IMR-90 (cell line): ENCODE measurements around the gene HPS4. TPM values are rescaled to one million over a fixed set of nuclear protein-coding genes. Genes with fewer than 3 reads are reported as not detected.

ENCODE experiments used
- ATAC-seq: fragments of 200-7000 bp; cut with Tn5 transposase; 2 replicates; pipeline ENCODE4 v1.9.1; 2020; ENCODE audit warnings: low read depth, mild to moderate bottlenecking, moderate library complexity
- BruUV-seq: library from RNA; stranded (reverse); fragments of 400-500 nt; replicated peaks from 2 replicates; lab custom pipeline; 2021; lab: Mats Ljungman, UMichigan
- CTCF ChIA-PET: fragments of 300-600 bp; formaldehyde crosslinking; extraction: SDS; loops from one replicate; lab custom pipeline; 2021; ENCODE audit warnings: antibody characterized with exemption; lab: Yijun Ruan, JAX
- POLR2A ChIA-PET: fragments of 300-600 bp; sonication (Branson Sonifier 250); formaldehyde crosslinking; loops from one replicate; lab custom pipeline; 2022; ENCODE audit warnings: antibody characterized with exemption; ENCODE audit not compliant: unreplicated experiment; lab: Charles Lee
- DNase-seq: peaks from one replicate; pipeline ENCODE4 v3.0.0; 2013
- H2AFZ ChIP-seq: replicated peaks from 2 replicates; pipeline ENCODE3; 2013; ENCODE audit warnings: low read length, mild to moderate bottlenecking; ENCODE audit not compliant: poor library complexity
- H2AK5ac ChIP-seq: 2 replicates; pipeline ENCODE4 v1.6.1; 2013; ENCODE audit warnings: low read depth, low read length, inconsistent platforms
- H2AK9ac ChIP-seq: replicated peaks from 2 replicates; pipeline ENCODE3; 2013; ENCODE audit warnings: mild to moderate bottlenecking, low read depth, low read length, moderate library complexity; ENCODE audit not compliant: poor library complexity
- H2BK120ac ChIP-seq: 2 replicates; pipeline ENCODE4 v1.6.1; 2013; ENCODE audit warnings: low read depth, low read length, inconsistent platforms
- H2BK15ac ChIP-seq: 3 replicates; pipeline ENCODE4 v1.6.1; 2013; ENCODE audit warnings: low read depth, low read length, inconsistent platforms
- H2BK20ac ChIP-seq: 2 replicates; pipeline ENCODE4 v1.6.1; 2013; ENCODE audit warnings: low read depth, mild to moderate bottlenecking, inconsistent platforms, low read length, moderate library complexity
- H2BK5ac ChIP-seq: 2 replicates; pipeline ENCODE4 v1.6.1; 2013; ENCODE audit warnings: mild to moderate bottlenecking, low read depth, low read length, inconsistent platforms; ENCODE audit not compliant: poor library complexity, severe bottlenecking
- H3K14ac ChIP-seq: replicated peaks from 2 replicates; pipeline ENCODE4 v1.6.1; 2013; ENCODE audit warnings: low read depth, low read length, inconsistent platforms
- H3K18ac ChIP-seq: 2 replicates; pipeline ENCODE4 v1.6.1; 2013; ENCODE audit warnings: low read depth, low read length, control low read depth
- H3K23ac ChIP-seq: 2 replicates; pipeline ENCODE4 v1.6.1; 2013; ENCODE audit warnings: low read depth, low read length, inconsistent platforms
- H3K27ac ChIP-seq: 2 replicates; pipeline ENCODE4 v1.5.1; 2013; ENCODE audit warnings: mild to moderate bottlenecking, control low read depth, low read length; ENCODE audit not compliant: insufficient read depth
- H3K27me3 ChIP-seq: 2 replicates; pipeline ENCODE4 v1.6.1; 2013; ENCODE audit warnings: low read length; ENCODE audit not compliant: control insufficient read depth, insufficient read depth
- H3K36me3 ChIP-seq: 2 replicates; pipeline ENCODE4 v1.6.1; 2013; ENCODE audit warnings: low read length, mixed read lengths; ENCODE audit not compliant: control insufficient read depth, insufficient read depth
- H3K4ac ChIP-seq: 2 replicates; pipeline ENCODE4 v1.6.1; 2013; ENCODE audit warnings: low read depth, low read length, inconsistent platforms
- H3K4me1 ChIP-seq: 2 replicates; pipeline ENCODE4 v1.6.1; 2013; ENCODE audit warnings: low read length, mixed read lengths; ENCODE audit not compliant: control insufficient read depth, insufficient read depth
- H3K4me2 ChIP-seq: 2 replicates; pipeline ENCODE4 v1.6.1; 2013; ENCODE audit warnings: low read depth, mild to moderate bottlenecking, control low read depth, low read length, moderate library complexity
- H3K4me3 ChIP-seq: 2 replicates; pipeline ENCODE4 v1.5.1; 2013; ENCODE audit warnings: low read depth, mild to moderate bottlenecking, control low read depth, low read length, moderate library complexity; ENCODE audit not compliant: insufficient read depth
- H3K56ac ChIP-seq: 2 replicates; pipeline ENCODE4 v1.6.1; 2013; ENCODE audit warnings: low read length, inconsistent platforms; ENCODE audit not compliant: insufficient read depth; ENCODE audit errors: extremely low read depth
- H3K79me1 ChIP-seq, 2 experiments: 2 replicates each; pipeline ENCODE4 v1.6.1; 2013; ENCODE audit warnings: low read length in 2 of 2, inconsistent platforms in 1 of 2, low read depth in 1 of 2
- H3K9ac ChIP-seq: 2 replicates; pipeline ENCODE4 v1.6.1; 2013; ENCODE audit warnings: low read depth, low read length, control low read depth
- H3K9me1 ChIP-seq: 2 replicates; pipeline ENCODE4 v1.6.1; 2013; ENCODE audit warnings: low read length, inconsistent platforms; ENCODE audit not compliant: insufficient read depth
- H3K9me3 ChIP-seq: 2 replicates; pipeline ENCODE4 v1.6.1; 2013; ENCODE audit warnings: low read length; ENCODE audit not compliant: control insufficient read depth, insufficient read depth
- H4K20me1 ChIP-seq: 2 replicates; pipeline ENCODE4 v1.6.1; 2013; ENCODE audit warnings: low read length, inconsistent platforms; ENCODE audit not compliant: insufficient read depth
- H4K5ac ChIP-seq: 2 replicates; pipeline ENCODE4 v1.6.1; 2013; ENCODE audit warnings: mild to moderate bottlenecking, low read depth, low read length, control low read depth
- H4K8ac ChIP-seq, 2 experiments: 2 replicates each; pipeline ENCODE4 v1.6.1; 2013; ENCODE audit warnings: low read depth in 2 of 2, low read length in 2 of 2, control low read depth in 1 of 2, inconsistent platforms in 1 of 2
- H4K91ac ChIP-seq: 2 replicates; pipeline ENCODE4 v1.6.1; 2013; ENCODE audit warnings: low read depth, low read length, inconsistent platforms; ENCODE audit not compliant: insufficient read depth
- BHLHE40 ChIP-seq: fragments of 150-350 bp; IDR thresholded peaks from 2 replicates; pipeline ENCODE4 v1.6.1; 2016; ENCODE audit warnings: mild to moderate bottlenecking, low read depth, low read length
- CEBPB ChIP-seq: IDR thresholded peaks from 2 replicates; pipeline ENCODE4 v1.6.1; 2012; ENCODE audit warnings: low read depth, low read length, improper control_type of control experiment
- FOS ChIP-seq: fragments of 150-350 bp; IDR thresholded peaks from 2 replicates; pipeline ENCODE4 v1.6.1; 2016; ENCODE audit warnings: low read depth, low read length
- MAFK ChIP-seq: IDR thresholded peaks from 2 replicates; pipeline ENCODE4 v1.6.1; 2012; ENCODE audit warnings: low read depth, low read length, improper control_type of control experiment
- MAZ ChIP-seq: IDR thresholded peaks from 2 replicates; pipeline ENCODE4 v1.6.1; 2012; ENCODE audit warnings: low read depth, mild to moderate bottlenecking, low read length, improper control_type of control experiment, moderate library complexity, borderline replicate concordance
- MXI1 ChIP-seq: IDR thresholded peaks from 2 replicates; pipeline ENCODE4 v1.6.1; 2012; ENCODE audit warnings: low read depth, mild to moderate bottlenecking, low read length, moderate library complexity, borderline replicate concordance
- NFE2L2 ChIP-seq: fragments of 150-350 bp; IDR thresholded peaks from 2 replicates; pipeline ENCODE4 v1.6.1; 2016; ENCODE audit warnings: low read depth, mild to moderate bottlenecking, low read length
- POLR2A ChIP-seq: IDR thresholded peaks from 2 replicates; pipeline ENCODE4 v1.6.1; 2012; ENCODE audit warnings: mild to moderate bottlenecking, low read depth, low read length
- RAD21 ChIP-seq: IDR thresholded peaks from 2 replicates; pipeline ENCODE4 v1.6.1; 2012; ENCODE audit warnings: low read length, improper control_type of control experiment
- RCOR1 ChIP-seq: IDR thresholded peaks from 2 replicates; pipeline ENCODE4 v1.6.1; 2012; ENCODE audit warnings: mild to moderate bottlenecking, low read length, improper control_type of control experiment; ENCODE audit not compliant: insufficient replicate concordance
- SMC3 ChIP-seq: fragments of 150-350 bp; IDR thresholded peaks from 2 replicates; pipeline ENCODE4 v1.6.1; 2016; ENCODE audit warnings: low read depth, mild to moderate bottlenecking, antibody characterized with exemption, low read length, moderate library complexity
- WGBS, 2 experiments: methylation state at CpG; one replicate each; pipeline versions ENCODE4 v1.1.5 to v1.1.7; 2013; ENCODE audit warnings: missing lambda C conversion rate in 2 of 2; ENCODE audit not compliant: insufficient read length in 1 of 2; ENCODE audit errors: extremely low coverage in 2 of 2; 5-methylcytosine and 5-hydroxymethylcytosine counted together
- dilution Hi-C: fragments of 300-500 bp; cut with HindIII; formaldehyde crosslinking; loops from one replicate; pipeline ENCODE4 v1.14.3; 2018; ENCODE audit warnings: low sequenced_read_pairs; ENCODE audit not compliant: unreplicated experiment
- in situ Hi-C: fragments of 300-500 bp; cut with MboI; formaldehyde crosslinking; loops from 3 replicates; pipeline ENCODE4 v1.14.3; 2019; ENCODE audit warnings: low sequenced_read_pairs, inconsistent platforms, mixed read lengths
- intact Hi-C: fragments of 100-400 bp; cut with micrococcal nuclease; formaldehyde crosslinking; loops from 2 replicates; pipeline ENCODE4 v1.10.0; 2022
- polyA plus RNA-seq, 3 experiments: library from polyadenylated mRNA; depleted of rRNA; stranded (reverse); fragments of >200 nt; gene quantifications; 2 replicates each; pipeline ENCODE4 v1.2.3, GENCODE V29; 2012; ENCODE audit warnings: low replicate concordance in 1 of 3
- total RNA-seq: library from RNA; depleted of rRNA; stranded (reverse); fragments of >200 nt; gene quantifications from 2 replicates; pipeline ENCODE4 v1.2.3, GENCODE V29; 2012
- TF ChIP-seq, protein P1 (sequence below): conservative IDR thresholded peaks from 2 replicates; pipeline ENCODE4 v1.5.1; 2012; ENCODE audit warnings: mild to moderate bottlenecking, low read depth, low read length, improper control_type of control experiment

Gene HPS4
- total and polyA plus RNA-seq, 2 of the 4 experiments (the other 2 are of a cell fraction), result 15.8 to 19.0 TPM

GRCh38 chr22:26450453-26451185 lies 33.0 kb downstream of the HPS4 start (continued):
- TF ChIP-seq BHLHE40 (no peak), NFE2L2 (no peak), MXI1 (no peak)
- TF ChIP-seq, protein P1, sequence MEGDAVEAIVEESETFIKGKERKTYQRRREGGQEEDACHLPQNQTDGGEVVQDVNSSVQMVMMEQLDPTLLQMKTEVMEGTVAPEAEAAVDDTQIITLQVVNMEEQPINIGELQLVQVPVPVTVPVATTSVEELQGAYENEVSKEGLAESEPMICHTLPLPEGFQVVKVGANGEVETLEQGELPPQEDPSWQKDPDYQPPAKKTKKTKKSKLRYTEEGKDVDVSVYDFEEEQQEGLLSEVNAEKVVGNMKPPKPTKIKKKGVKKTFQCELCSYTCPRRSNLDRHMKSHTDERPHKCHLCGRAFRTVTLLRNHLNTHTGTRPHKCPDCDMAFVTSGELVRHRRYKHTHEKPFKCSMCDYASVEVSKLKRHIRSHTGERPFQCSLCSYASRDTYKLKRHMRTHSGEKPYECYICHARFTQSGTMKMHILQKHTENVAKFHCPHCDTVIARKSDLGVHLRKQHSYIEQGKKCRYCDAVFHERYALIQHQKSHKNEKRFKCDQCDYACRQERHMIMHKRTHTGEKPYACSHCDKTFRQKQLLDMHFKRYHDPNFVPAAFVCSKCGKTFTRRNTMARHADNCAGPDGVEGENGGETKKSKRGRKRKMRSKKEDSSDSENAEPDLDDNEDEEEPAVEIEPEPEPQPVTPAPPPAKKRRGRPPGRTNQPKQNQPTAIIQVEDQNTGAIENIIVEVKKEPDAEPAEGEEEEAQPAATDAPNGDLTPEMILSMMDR, result no peak

DNA sequence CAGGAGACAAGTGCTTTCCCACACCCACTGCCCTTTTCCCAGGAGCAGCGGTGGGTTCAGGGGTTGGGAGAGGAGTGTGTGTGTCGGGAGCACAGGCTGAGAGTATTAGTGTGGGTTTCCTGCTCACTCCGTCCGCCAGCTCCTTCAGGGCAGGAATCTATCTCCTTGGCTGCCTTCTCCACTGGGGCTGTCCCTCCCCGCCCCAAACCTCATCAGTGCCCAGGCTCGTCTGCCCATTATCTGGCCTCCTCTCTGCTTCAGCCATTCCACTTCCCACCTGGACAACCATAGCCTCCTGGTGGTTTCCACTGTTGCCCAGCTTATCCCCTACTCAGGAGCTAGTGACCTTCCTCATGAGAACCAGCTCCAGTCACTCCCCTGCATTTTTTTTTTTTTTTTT lies 34.6 kb downstream of the HPS4 start:
- H3K9ac ChIP-seq, result no peak overlapping the region
- H3K23ac ChIP-seq, result no peak overlapping the region
- no peak overlapping the region for H2BK120ac ChIP-seq
- H3K27me3 ChIP-seq, result no peaks in the 10 kb centered on the region
- no peak overlapping the region for H3K56ac ChIP-seq
- peaks cover 22% of the 10 kb centered on the region for H3K36me3 ChIP-seq
- H2AK5ac ChIP-seq, result no peak overlapping the region
- ChIA-PET CTCF (no interaction called here), POLR2A (no interaction called here)
- no peak for ATAC-seq
- H2BK20ac ChIP-seq, result no peak overlapping the region
- no peak for DNase-seq
- no peak overlapping the region for H4K91ac ChIP-seq
- no peak overlapping the region for H4K8ac ChIP-seq
- H3K4me2 ChIP-seq, result no peak overlapping the region
- H2AK9ac ChIP-seq, result no peak overlapping the region
- no CpG with 5 or more reads among the region's 6 CpGs for WGBS, 2 experiments
- H3K4ac ChIP-seq, result no peak overlapping the region
- H3K79me1 ChIP-seq, result no peaks in the 10 kb centered on the region; a peak in 1 of 4 replicates
- H3K9me3 ChIP-seq, result no peaks in the 10 kb centered on the region
- H3K27ac ChIP-seq, result no peak overlapping the region
- H2AFZ ChIP-seq, result no peak overlapping the region
- H3K4me3 ChIP-seq, result no peak overlapping the region
- H3K9me1 ChIP-seq, result no peaks in the 10 kb centered on the region
- dilution Hi-C loops (no loop called here), in situ Hi-C loops (no loop called here), intact Hi-C loops (no loop called here)
- H3K4me1 ChIP-seq, result no peaks in the 10 kb centered on the region; the same call in 1 of the 2 replicates
- H4K5ac ChIP-seq, result no peak overlapping the region
- no peaks in the 10 kb centered on the region for H4K20me1 ChIP-seq
- BruUV-seq, result no TSS peak
- no peak overlapping the region for H2BK15ac ChIP-seq
- no peak overlapping the region for H3K14ac ChIP-seq
- no peak overlapping the region for H2BK5ac ChIP-seq
- no peak overlapping the region for H3K18ac ChIP-seq
- TF ChIP-seq SMC3, result no peak
- TF ChIP-seq MAZ, result no peak
- no peak for TF ChIP-seq CEBPB
- TF ChIP-seq, protein P1, result no peak
- TF ChIP-seq FOS, result no peak
- no peak for TF ChIP-seq RAD21
- TF ChIP-seq MAFK, result no peak
- no peak for TF ChIP-seq POLR2A
- TF ChIP-seq BHLHE40, result no peak
- no peak for TF ChIP-seq RCOR1
- no peak for TF ChIP-seq NFE2L2
